HepG2 (cell line): ENCODE measurements around the gene ENPP1. TPM values are rescaled to one million over a fixed set of nuclear protein-coding genes. Genes with fewer than 3 reads are reported as not detected.

Source experiments
- ELF3 ChIP-seq: IDR thresholded peaks from 2 replicates; pipeline ENCODE4 v1.6.1; 2016; ENCODE audit warnings: missing genetic modification reagents, missing compliant biosample characterization
- FOXA1 ChIP-seq, 2 experiments: fragments of 450-650 bp in 1 of 2; sonication (generic) in 1 of 2; formaldehyde crosslinking in 1 of 2; IDR thresholded peaks; 2 replicates each; pipeline versions ENCODE4 v1.4.0 to v1.6.1; 2016 to 2020; ENCODE audit warnings: missing genetic modification reagents in 1 of 2
- ISL2 ChIP-seq: sonication (generic); formaldehyde crosslinking; IDR thresholded peaks from 2 replicates; pipeline ENCODE4 v1.5.0; 2020; ENCODE audit warnings: missing genetic modification reagents
- NR2F6 ChIP-seq, 2 experiments: IDR thresholded peaks; 2 replicates each; pipeline ENCODE4 v1.6.1; 2016; ENCODE audit warnings: antibody characterized with exemption in 1 of 2, mild to moderate bottlenecking in 1 of 2
- RELA ChIP-seq: sonication (generic); formaldehyde crosslinking; IDR thresholded peaks from 2 replicates; pipeline ENCODE4 v1.4.0; 2020; ENCODE audit warnings: missing genetic modification reagents
- SETDB1 ChIP-seq: sonication (generic); formaldehyde crosslinking; IDR thresholded peaks from 2 replicates; pipeline ENCODE4 v1.5.1; 2020; ENCODE audit warnings: missing genetic modification reagents, mild to moderate bottlenecking, borderline replicate concordance
- TCF7 ChIP-seq: sonication (generic); IDR thresholded peaks from 2 replicates; pipeline ENCODE4 v1.6.1; 2016; ENCODE audit warnings: antibody characterized with exemption, low read depth
- ZNF333 ChIP-seq: sonication (generic); formaldehyde crosslinking; IDR thresholded peaks from 2 replicates; pipeline ENCODE4 v1.4.0; 2020; ENCODE audit warnings: mild to moderate bottlenecking, missing genetic modification reagents, borderline replicate concordance
- ZNF563 ChIP-seq: sonication (generic); formaldehyde crosslinking; IDR thresholded peaks from 2 replicates; pipeline ENCODE4 v1.8.0; 2022; ENCODE audit warnings: mild to moderate bottlenecking, moderate library complexity, missing genetic modification reagents
- ZSCAN31 ChIP-seq: sonication (generic); formaldehyde crosslinking; IDR thresholded peaks from 2 replicates; pipeline ENCODE4 v1.5.0; 2020; ENCODE audit warnings: low read depth, mild to moderate bottlenecking, missing genetic modification reagents
- polyA plus RNA-seq, 8 experiments: library from polyadenylated mRNA; depleted of rRNA in 3 of 8; stranded (reverse) in 7 of 8; unstranded in 1 of 8; fragments of >200 nt; fragmentation: Illumina TruSeq in 4 of 8; extraction: Trizol in 4 of 8; gene quantifications; 2 replicates each; pipeline versions ENCODE4 v1.2.1 to v1.2.3, GENCODE V29; 2011 to 2016; ENCODE audit warnings: low read depth in 4 of 8, missing spikeins in 1 of 8, mixed read lengths in 1 of 8; ENCODE audit not compliant: insufficient read depth in 1 of 8
- total RNA-seq, 5 experiments: library from RNA; depleted of rRNA; stranded (reverse); fragments of >200 nt; fragmentation: Illumina TruSeq; extraction: Trizol; gene quantifications; 2 replicates each; pipeline ENCODE4 v1.2.3, GENCODE V29; 2016; ENCODE audit warnings: low read depth in 1 of 5
- TF ChIP-seq, protein P1 (sequence below): sonication (generic); formaldehyde crosslinking; conservative IDR thresholded peaks from 2 replicates; pipeline ENCODE4 v1.4.0; 2020; ENCODE audit warnings: mild to moderate bottlenecking, missing genetic modification reagents, moderate library complexity
- TF ChIP-seq, protein P2 (sequence below): sonication (generic); IDR thresholded peaks from 2 replicates; pipeline ENCODE4 v1.6.1; 2016; ENCODE audit warnings: low read depth, borderline replicate concordance
- TF ChIP-seq, protein P3 (sequence below): IDR thresholded peaks from 2 replicates; pipeline ENCODE4 v1.6.1; 2016; ENCODE audit warnings: mild to moderate bottlenecking

ENPP1 gene
- total and polyA plus RNA-seq, 2 of the 13 experiments (the other 11 are each of a cell fraction or from before 2014, with no cell fraction given) = 56.5 to 160 TPM

DNA sequence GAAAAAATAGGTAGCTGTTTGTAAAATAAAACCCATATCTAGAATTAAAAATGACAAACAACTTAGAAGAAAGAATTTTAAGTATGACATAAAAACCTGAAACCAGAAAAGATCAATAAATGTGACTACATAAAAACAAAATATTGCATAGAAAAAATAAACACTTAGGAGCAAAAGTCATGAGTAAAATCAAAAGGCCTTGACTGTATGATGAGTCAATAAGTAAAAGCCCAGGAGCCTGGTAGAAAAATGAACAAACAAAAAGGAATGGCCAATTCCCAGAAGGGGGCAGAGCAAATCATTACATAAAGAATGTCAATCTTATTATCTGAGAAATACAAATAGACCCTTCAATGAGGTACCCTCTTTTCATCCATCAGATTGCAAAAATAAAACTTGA is 20.7 kb upstream of the ENPP1 start (continued):
- TF ChIP-seq SETDB1 (CRISPR knock-in tag) (no peak), TCF7 (peak; percentile 54), ELF3 (CRISPR knock-in tag) (peak; percentile 32; the same call in 1 of the 2 replicates), FOXA1 (IDR thresholded peaks at IDR 0.05) (no peak), FOXA1 (CRISPR knock-in tag; IDR thresholded peaks at IDR 0.05) (0 out of 2 replicates have a peak, but pooled peaks have one; percentile 18), ZNF333 (CRISPR knock-in tag) (no peak), ZNF563 (CRISPR knock-in tag) (no peak), ISL2 (CRISPR knock-in tag) (peak; percentile 72; the same call in 1 of the 2 replicates), NR2F6 (IDR thresholded peaks at IDR 0.05) (0 out of 2 replicates have a peak, but pooled peaks have one; percentile 17), NR2F6 (CRISPR knock-in tag; IDR thresholded peaks at IDR 0.05) (no peak), ZSCAN31 (CRISPR knock-in tag) (no peak), RELA (CRISPR knock-in tag) (no peak)
- TF ChIP-seq, protein P1, sequence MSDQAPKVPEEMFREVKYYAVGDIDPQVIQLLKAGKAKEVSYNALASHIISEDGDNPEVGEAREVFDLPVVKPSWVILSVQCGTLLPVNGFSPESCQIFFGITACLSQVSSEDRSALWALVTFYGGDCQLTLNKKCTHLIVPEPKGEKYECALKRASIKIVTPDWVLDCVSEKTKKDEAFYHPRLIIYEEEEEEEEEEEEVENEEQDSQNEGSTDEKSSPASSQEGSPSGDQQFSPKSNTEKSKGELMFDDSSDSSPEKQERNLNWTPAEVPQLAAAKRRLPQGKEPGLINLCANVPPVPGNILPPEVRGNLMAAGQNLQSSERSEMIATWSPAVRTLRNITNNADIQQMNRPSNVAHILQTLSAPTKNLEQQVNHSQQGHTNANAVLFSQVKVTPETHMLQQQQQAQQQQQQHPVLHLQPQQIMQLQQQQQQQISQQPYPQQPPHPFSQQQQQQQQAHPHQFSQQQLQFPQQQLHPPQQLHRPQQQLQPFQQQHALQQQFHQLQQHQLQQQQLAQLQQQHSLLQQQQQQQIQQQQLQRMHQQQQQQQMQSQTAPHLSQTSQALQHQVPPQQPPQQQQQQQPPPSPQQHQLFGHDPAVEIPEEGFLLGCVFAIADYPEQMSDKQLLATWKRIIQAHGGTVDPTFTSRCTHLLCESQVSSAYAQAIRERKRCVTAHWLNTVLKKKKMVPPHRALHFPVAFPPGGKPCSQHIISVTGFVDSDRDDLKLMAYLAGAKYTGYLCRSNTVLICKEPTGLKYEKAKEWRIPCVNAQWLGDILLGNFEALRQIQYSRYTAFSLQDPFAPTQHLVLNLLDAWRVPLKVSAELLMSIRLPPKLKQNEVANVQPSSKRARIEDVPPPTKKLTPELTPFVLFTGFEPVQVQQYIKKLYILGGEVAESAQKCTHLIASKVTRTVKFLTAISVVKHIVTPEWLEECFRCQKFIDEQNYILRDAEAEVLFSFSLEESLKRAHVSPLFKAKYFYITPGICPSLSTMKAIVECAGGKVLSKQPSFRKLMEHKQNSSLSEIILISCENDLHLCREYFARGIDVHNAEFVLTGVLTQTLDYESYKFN (CRISPR knock-in tag) = peak; percentile 50
- TF ChIP-seq, protein P2, sequence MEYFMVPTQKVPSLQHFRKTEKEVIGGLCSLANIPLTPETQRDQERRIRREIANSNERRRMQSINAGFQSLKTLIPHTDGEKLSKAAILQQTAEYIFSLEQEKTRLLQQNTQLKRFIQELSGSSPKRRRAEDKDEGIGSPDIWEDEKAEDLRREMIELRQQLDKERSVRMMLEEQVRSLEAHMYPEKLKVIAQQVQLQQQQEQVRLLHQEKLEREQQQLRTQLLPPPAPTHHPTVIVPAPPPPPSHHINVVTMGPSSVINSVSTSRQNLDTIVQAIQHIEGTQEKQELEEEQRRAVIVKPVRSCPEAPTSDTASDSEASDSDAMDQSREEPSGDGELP = no peak
- TF ChIP-seq, protein P3, sequence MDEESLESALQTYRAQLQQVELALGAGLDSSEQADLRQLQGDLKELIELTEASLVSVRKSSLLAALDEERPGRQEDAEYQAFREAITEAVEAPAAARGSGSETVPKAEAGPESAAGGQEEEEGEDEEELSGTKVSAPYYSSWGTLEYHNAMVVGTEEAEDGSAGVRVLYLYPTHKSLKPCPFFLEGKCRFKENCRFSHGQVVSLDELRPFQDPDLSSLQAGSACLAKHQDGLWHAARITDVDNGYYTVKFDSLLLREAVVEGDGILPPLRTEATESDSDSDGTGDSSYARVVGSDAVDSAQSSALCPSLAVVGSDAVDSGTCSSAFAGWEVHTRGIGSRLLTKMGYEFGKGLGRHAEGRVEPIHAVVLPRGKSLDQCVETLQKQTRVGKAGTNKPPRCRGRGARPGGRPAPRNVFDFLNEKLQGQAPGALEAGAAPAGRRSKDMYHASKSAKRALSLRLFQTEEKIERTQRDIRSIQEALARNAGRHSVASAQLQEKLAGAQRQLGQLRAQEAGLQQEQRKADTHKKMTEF = 0 out of 2 replicates have a peak, but pooled peaks have one; percentile 19
- TF ChIP-seq, all 625 proteins: peak for 26
